HepG2 (cell line): Measurements from ENCODE around the gene CHMP4B. TPM values are rescaled to one million over a fixed set of nuclear protein-coding genes. Genes with fewer than 3 reads are reported as not detected.
A peak's percentile ranks its signal among the peaks of the same experiment; 100 is the strongest.

ENCODE experiments used
- FOXJ3 ChIP-seq: sonication (generic); formaldehyde crosslinking; IDR thresholded peaks from 2 replicates; pipeline ENCODE4 v1.4.0; 2020; ENCODE audit warnings: missing genetic modification reagents, mild to moderate bottlenecking, borderline replicate concordance
- GFI1 ChIP-seq: sonication (generic); formaldehyde crosslinking; IDR thresholded peaks from 2 replicates; pipeline ENCODE4 v1.5.0; 2020; ENCODE audit warnings: missing genetic modification reagents, mild to moderate bottlenecking, borderline replicate concordance
- KAT7 ChIP-seq: IDR thresholded peaks from 2 replicates; pipeline ENCODE4 v1.6.1; 2018; ENCODE audit warnings: borderline replicate concordance, missing compliant biosample characterization
- KLF16 ChIP-seq, 2 experiments: sonication (generic) in 1 of 2; formaldehyde crosslinking in 1 of 2; IDR thresholded peaks; 2 replicates each; pipeline versions ENCODE4 v1.6.1 to v1.8.0; 2016 to 2023; ENCODE audit warnings: missing genetic modification reagents in 2 of 2, missing compliant biosample characterization in 1 of 2
- PAX8 ChIP-seq: sonication (generic); formaldehyde crosslinking; IDR thresholded peaks from 2 replicates; pipeline ENCODE4 v1.8.0; 2022; ENCODE audit warnings: mild to moderate bottlenecking, missing genetic modification reagents, borderline replicate concordance
- TGIF2 ChIP-seq: IDR thresholded peaks from 2 replicates; pipeline ENCODE4 v1.6.1; 2016; ENCODE audit warnings: control low read depth, missing compliant biosample characterization
- ZFP62 ChIP-seq: sonication (generic); formaldehyde crosslinking; IDR thresholded peaks from 2 replicates; pipeline ENCODE4 v1.4.0; 2020; ENCODE audit warnings: missing genetic modification reagents
- ZNF564 ChIP-seq: sonication (generic); formaldehyde crosslinking; IDR thresholded peaks from 2 replicates; pipeline ENCODE4 v1.8.1; 2023; ENCODE audit warnings: mild to moderate bottlenecking, missing genetic modification reagents
- ZNF792 ChIP-seq: IDR thresholded peaks from 2 replicates; pipeline ENCODE4 v1.6.1; 2016
- polyA plus RNA-seq, 8 experiments: library from polyadenylated mRNA; depleted of rRNA in 3 of 8; stranded (reverse) in 7 of 8; unstranded in 1 of 8; fragments of >200 nt; fragmentation: Illumina TruSeq in 4 of 8; extraction: Trizol in 4 of 8; gene quantifications; 2 replicates each; pipeline versions ENCODE4 v1.2.1 to v1.2.3, GENCODE V29; 2011 to 2016; ENCODE audit warnings: low read depth in 4 of 8, missing spikeins in 1 of 8, mixed read lengths in 1 of 8; ENCODE audit not compliant: insufficient read depth in 1 of 8
- total RNA-seq, 5 experiments: library from RNA; depleted of rRNA; stranded (reverse); fragments of >200 nt; fragmentation: Illumina TruSeq; extraction: Trizol; gene quantifications; 2 replicates each; pipeline ENCODE4 v1.2.3, GENCODE V29; 2016; ENCODE audit warnings: low read depth in 1 of 5
- TF ChIP-seq, protein P1 (sequence below): sonication (generic); formaldehyde crosslinking; IDR thresholded peaks from 2 replicates; pipeline ENCODE4 v1.8.0; 2022; ENCODE audit warnings: mild to moderate bottlenecking, missing genetic modification reagents, moderate library complexity
- TF ChIP-seq, protein P2 (sequence below): sonication (generic); formaldehyde crosslinking; IDR thresholded peaks from 2 replicates; pipeline ENCODE4 v1.5.0; 2020; ENCODE audit warnings: mild to moderate bottlenecking, missing genetic modification reagents, moderate library complexity
- TF ChIP-seq, protein P3 (sequence below): sonication (generic); formaldehyde crosslinking; IDR thresholded peaks from 2 replicates; pipeline ENCODE4 v1.9.0; 2021; ENCODE audit warnings: missing genetic modification reagents, mild to moderate bottlenecking, borderline replicate concordance
- TF ChIP-seq, protein P4 (sequence below): fragments of 450-650 bp; IDR thresholded peaks from 2 replicates; pipeline ENCODE4 v1.6.1; 2017; ENCODE audit warnings: mild to moderate bottlenecking
- TF ChIP-seq, protein P5 (sequence below): sonication (generic); formaldehyde crosslinking; conservative IDR thresholded peaks from 2 replicates; pipeline ENCODE4 v1.4.0; 2020; ENCODE audit warnings: missing genetic modification reagents
- TF ChIP-seq, protein P6 (sequence below): sonication (generic); formaldehyde crosslinking; IDR thresholded peaks from 2 replicates; pipeline ENCODE4 v1.8.0; 2022; ENCODE audit warnings: missing genetic modification reagents, mild to moderate bottlenecking, borderline replicate concordance
- TF ChIP-seq, protein P7 (sequence below): sonication (generic); formaldehyde crosslinking; IDR thresholded peaks from 2 replicates; pipeline ENCODE4 v1.4.0; 2020; ENCODE audit warnings: missing genetic modification reagents

Gene CHMP4B
- total and polyA plus RNA-seq, 2 of the 13 experiments (the other 11 are each of a cell fraction or from before 2014, with no cell fraction given): 40.1 to 45.6 TPM

DNA sequence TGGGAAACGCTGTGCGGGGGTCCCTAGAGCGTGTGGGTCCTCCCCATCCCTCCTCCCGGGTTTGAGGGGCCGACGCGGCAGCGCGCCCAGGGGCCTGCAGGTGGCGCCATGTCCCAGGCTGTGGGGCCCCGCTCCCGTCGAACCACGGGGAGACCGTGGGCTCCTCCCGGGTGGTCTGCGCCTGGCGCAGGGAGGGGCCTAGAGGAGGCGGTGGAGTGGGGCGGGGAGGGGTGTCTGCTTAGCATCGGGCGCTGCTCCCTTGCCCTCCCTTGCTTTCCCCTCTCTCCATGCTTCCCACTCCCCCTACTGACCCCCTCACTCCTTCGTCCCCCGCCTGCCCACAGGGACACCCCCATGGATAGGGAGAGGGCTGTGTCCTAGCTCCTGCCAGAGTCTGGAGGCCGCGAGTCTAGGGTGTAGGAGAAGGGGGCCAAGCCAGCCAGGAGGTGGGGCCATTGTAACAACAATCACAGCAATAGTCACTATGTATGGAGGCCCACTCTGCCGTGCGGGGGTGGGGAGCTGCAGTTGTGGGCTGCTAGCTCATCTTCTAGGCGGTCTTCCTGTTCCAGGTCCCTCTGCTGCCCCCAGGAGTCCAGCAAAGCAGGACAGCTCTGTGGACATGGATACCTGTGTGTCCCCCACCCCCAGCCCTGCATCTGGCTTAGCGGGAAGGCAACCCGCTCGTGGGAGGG lies 51.7 kb downstream of the CHMP4B start (continued):
- TF ChIP-seq, protein P1, sequence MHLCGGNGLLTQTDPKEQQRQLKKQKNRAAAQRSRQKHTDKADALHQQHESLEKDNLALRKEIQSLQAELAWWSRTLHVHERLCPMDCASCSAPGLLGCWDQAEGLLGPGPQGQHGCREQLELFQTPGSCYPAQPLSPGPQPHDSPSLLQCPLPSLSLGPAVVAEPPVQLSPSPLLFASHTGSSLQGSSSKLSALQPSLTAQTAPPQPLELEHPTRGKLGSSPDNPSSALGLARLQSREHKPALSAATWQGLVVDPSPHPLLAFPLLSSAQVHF (CRISPR knock-in tag): no peak
- TF ChIP-seq, protein P2, sequence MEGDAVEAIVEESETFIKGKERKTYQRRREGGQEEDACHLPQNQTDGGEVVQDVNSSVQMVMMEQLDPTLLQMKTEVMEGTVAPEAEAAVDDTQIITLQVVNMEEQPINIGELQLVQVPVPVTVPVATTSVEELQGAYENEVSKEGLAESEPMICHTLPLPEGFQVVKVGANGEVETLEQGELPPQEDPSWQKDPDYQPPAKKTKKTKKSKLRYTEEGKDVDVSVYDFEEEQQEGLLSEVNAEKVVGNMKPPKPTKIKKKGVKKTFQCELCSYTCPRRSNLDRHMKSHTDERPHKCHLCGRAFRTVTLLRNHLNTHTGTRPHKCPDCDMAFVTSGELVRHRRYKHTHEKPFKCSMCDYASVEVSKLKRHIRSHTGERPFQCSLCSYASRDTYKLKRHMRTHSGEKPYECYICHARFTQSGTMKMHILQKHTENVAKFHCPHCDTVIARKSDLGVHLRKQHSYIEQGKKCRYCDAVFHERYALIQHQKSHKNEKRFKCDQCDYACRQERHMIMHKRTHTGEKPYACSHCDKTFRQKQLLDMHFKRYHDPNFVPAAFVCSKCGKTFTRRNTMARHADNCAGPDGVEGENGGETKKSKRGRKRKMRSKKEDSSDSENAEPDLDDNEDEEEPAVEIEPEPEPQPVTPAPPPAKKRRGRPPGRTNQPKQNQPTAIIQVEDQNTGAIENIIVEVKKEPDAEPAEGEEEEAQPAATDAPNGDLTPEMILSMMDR: peak; percentile 87
- TF ChIP-seq, protein P3, sequence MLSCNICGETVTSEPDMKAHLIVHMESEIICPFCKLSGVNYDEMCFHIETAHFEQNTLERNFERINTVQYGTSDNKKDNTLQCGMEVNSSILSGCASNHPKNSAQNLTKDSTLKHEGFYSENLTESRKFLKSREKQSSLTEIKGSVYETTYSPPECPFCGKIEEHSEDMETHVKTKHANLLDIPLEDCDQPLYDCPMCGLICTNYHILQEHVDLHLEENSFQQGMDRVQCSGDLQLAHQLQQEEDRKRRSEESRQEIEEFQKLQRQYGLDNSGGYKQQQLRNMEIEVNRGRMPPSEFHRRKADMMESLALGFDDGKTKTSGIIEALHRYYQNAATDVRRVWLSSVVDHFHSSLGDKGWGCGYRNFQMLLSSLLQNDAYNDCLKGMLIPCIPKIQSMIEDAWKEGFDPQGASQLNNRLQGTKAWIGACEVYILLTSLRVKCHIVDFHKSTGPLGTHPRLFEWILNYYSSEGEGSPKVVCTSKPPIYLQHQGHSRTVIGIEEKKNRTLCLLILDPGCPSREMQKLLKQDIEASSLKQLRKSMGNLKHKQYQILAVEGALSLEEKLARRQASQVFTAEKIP (CRISPR knock-in tag): no peak
- TF ChIP-seq ZNF792 (CRISPR knock-in tag) (no peak), KLF16 (CRISPR knock-in tag; IDR thresholded peaks at IDR 0.05) (no peak), FOXJ3 (CRISPR knock-in tag) (no peak), KAT7 (CRISPR knock-in tag) (no peak), GFI1 (CRISPR knock-in tag) (peak; percentile 74; the same call in 1 of the 2 replicates), ZFP62 (CRISPR knock-in tag) (no peak), ZNF564 (CRISPR knock-in tag) (no peak), PAX8 (CRISPR knock-in tag) (no peak), TGIF2 (CRISPR knock-in tag) (0 out of 2 replicates have a peak, but pooled peaks have one; percentile 51)
- TF ChIP-seq, protein P4, sequence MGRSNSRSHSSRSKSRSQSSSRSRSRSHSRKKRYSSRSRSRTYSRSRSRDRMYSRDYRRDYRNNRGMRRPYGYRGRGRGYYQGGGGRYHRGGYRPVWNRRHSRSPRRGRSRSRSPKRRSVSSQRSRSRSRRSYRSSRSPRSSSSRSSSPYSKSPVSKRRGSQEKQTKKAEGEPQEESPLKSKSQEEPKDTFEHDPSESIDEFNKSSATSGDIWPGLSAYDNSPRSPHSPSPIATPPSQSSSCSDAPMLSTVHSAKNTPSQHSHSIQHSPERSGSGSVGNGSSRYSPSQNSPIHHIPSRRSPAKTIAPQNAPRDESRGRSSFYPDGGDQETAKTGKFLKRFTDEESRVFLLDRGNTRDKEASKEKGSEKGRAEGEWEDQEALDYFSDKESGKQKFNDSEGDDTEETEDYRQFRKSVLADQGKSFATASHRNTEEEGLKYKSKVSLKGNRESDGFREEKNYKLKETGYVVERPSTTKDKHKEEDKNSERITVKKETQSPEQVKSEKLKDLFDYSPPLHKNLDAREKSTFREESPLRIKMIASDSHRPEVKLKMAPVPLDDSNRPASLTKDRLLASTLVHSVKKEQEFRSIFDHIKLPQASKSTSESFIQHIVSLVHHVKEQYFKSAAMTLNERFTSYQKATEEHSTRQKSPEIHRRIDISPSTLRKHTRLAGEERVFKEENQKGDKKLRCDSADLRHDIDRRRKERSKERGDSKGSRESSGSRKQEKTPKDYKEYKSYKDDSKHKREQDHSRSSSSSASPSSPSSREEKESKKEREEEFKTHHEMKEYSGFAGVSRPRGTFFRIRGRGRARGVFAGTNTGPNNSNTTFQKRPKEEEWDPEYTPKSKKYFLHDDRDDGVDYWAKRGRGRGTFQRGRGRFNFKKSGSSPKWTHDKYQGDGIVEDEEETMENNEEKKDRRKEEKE: no peak
- TF ChIP-seq, protein P5, sequence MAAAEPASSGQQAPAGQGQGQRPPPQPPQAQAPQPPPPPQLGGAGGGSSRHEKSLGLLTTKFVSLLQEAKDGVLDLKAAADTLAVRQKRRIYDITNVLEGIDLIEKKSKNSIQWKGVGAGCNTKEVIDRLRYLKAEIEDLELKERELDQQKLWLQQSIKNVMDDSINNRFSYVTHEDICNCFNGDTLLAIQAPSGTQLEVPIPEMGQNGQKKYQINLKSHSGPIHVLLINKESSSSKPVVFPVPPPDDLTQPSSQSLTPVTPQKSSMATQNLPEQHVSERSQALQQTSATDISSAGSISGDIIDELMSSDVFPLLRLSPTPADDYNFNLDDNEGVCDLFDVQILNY: no peak
- TF ChIP-seq, protein P6, sequence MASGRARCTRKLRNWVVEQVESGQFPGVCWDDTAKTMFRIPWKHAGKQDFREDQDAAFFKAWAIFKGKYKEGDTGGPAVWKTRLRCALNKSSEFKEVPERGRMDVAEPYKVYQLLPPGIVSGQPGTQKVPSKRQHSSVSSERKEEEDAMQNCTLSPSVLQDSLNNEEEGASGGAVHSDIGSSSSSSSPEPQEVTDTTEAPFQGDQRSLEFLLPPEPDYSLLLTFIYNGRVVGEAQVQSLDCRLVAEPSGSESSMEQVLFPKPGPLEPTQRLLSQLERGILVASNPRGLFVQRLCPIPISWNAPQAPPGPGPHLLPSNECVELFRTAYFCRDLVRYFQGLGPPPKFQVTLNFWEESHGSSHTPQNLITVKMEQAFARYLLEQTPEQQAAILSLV (CRISPR knock-in tag): peak; percentile 43; the same call in 1 of the 2 replicates
- TF ChIP-seq, protein P7, sequence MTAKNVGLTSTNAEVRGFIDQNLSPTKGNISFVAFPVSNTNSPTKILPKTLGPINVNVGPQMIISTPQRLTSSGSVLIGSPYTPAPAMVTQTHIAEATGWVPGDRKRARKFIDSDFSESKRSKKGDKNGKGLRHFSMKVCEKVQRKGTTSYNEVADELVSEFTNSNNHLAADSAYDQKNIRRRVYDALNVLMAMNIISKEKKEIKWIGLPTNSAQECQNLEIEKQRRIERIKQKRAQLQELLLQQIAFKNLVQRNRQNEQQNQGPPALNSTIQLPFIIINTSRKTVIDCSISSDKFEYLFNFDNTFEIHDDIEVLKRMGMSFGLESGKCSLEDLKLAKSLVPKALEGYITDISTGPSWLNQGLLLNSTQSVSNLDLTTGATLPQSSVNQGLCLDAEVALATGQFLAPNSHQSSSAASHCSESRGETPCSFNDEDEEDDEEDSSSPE (CRISPR knock-in tag): no peak
